ENCODE results near the gene SLC25A43.

GRCh38 chrX:119467842-119468550 lies 68.9 kb downstream of the SLC25A43 start, which contains the start of gene SLC25A5:
- TF ChIP-seq, protein P1, sequence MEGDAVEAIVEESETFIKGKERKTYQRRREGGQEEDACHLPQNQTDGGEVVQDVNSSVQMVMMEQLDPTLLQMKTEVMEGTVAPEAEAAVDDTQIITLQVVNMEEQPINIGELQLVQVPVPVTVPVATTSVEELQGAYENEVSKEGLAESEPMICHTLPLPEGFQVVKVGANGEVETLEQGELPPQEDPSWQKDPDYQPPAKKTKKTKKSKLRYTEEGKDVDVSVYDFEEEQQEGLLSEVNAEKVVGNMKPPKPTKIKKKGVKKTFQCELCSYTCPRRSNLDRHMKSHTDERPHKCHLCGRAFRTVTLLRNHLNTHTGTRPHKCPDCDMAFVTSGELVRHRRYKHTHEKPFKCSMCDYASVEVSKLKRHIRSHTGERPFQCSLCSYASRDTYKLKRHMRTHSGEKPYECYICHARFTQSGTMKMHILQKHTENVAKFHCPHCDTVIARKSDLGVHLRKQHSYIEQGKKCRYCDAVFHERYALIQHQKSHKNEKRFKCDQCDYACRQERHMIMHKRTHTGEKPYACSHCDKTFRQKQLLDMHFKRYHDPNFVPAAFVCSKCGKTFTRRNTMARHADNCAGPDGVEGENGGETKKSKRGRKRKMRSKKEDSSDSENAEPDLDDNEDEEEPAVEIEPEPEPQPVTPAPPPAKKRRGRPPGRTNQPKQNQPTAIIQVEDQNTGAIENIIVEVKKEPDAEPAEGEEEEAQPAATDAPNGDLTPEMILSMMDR (IDR thresholded peaks at IDR 0.05 in 4 of 5, conservative IDR thresholded peaks at IDR 0.05 in 1 of 5), result no peak
- peak; percentile 82 to 89 for TF ChIP-seq POLR2A (IDR thresholded peaks at IDR 0.05)

Data from gastrocnemius medialis (tissue), 4 donors.